K562 (cell line): Measurements from ENCODE around the gene HSPA1B. TPM values are rescaled to one million over a fixed set of nuclear protein-coding genes. Genes with fewer than 3 reads are reported as not detected.

ENCODE experiments used
- ATF1 ChIP-seq, 2 experiments: fragments of 450-650 bp in 1 of 2; IDR thresholded peaks; 2 replicates each; pipeline ENCODE4 v1.6.1; 2016; ENCODE audit warnings: missing compliant biosample characterization in 1 of 2, missing genetic modification characterization in 1 of 2
- BRCA1 ChIP-seq, 2 experiments: fragments of 450-650 bp in 1 of 2; sonication (generic) in 1 of 2; formaldehyde crosslinking in 1 of 2; IDR thresholded peaks; 2 replicates each; pipeline versions ENCODE4 v1.5.0 to v1.6.1; 2017 to 2020; ENCODE audit warnings: mild to moderate bottlenecking in 1 of 2, missing genetic modification reagents in 1 of 2
- COPS2 ChIP-seq: fragments of 450-650 bp; conservative IDR thresholded peaks from 2 replicates; pipeline ENCODE4 v1.6.1; 2016; ENCODE audit warnings: mild to moderate bottlenecking, moderate library complexity
- ESRRA ChIP-seq: fragments of 450-650 bp; IDR thresholded peaks from 2 replicates; pipeline ENCODE4 v1.6.1; 2014; ENCODE audit warnings: low read depth, mild to moderate bottlenecking, moderate library complexity, borderline replicate concordance
- GATAD2A ChIP-seq: fragments of 450-650 bp; IDR thresholded peaks from 2 replicates; pipeline ENCODE4 v1.6.1; 2017
- GTF2A2 ChIP-seq: IDR thresholded peaks from 2 replicates; pipeline ENCODE4 v1.6.1; 2016; ENCODE audit warnings: mild to moderate bottlenecking, missing genetic modification characterization, missing compliant biosample characterization
- GTF2E2 ChIP-seq: fragments of 200-800 bp; sonication (Bioruptor generic); IDR thresholded peaks from 2 replicates; pipeline ENCODE4 v1.6.1; 2016; ENCODE audit warnings: missing genetic modification characterization, missing compliant biosample characterization
- HOXB6 ChIP-seq: fragments of 250-450 bp; sonication (Bioruptor Pico); IDR thresholded peaks from 2 replicates; pipeline ENCODE4 v1.5.1; 2022; ENCODE audit warnings: mild to moderate bottlenecking, borderline replicate concordance
- MAZ ChIP-seq, 2 experiments: fragments of 450-650 bp in 1 of 2; sonication (generic) in 1 of 2; formaldehyde crosslinking; IDR thresholded peaks in 1 of 2; conservative IDR thresholded peaks in 1 of 2; 2 replicates each; pipeline versions ENCODE4 v1.4.0 to v1.5.0; 2020; ENCODE audit warnings: mild to moderate bottlenecking in 1 of 2, missing genetic modification reagents in 1 of 2
- SNRNP70 ChIP-seq: fragments of 200-400 bp; formaldehyde crosslinking; optimal IDR thresholded peaks from 2 replicates; pipeline ENCODE3; 2017; ENCODE audit warnings: low read depth, low read length
- TBL1XR1 ChIP-seq, 2 experiments: IDR thresholded peaks; 2 replicates each; pipeline ENCODE4 v1.6.1; 2012; ENCODE audit warnings: improper control_type of control experiment in 2 of 2, low read length in 2 of 2, mild to moderate bottlenecking in 1 of 2
- WHSC1 ChIP-seq: IDR thresholded peaks from one replicate; pipeline ENCODE4 v1.6.1; 2012; ENCODE audit warnings: low read length, control low read depth, inconsistent platforms
- ZBTB33 ChIP-seq: sonication (generic); formaldehyde crosslinking; IDR thresholded peaks from 2 replicates; pipeline ENCODE4 v1.8.1; 2023; ENCODE audit warnings: mild to moderate bottlenecking, missing genetic modification reagents
- ZMIZ1 ChIP-seq, 2 experiments: fragments of 150-350 bp in 1 of 2; IDR thresholded peaks; 2 replicates each; pipeline ENCODE4 v1.6.1; 2012 to 2016; ENCODE audit warnings: low read depth in 2 of 2, low read length in 2 of 2, mild to moderate bottlenecking in 1 of 2, moderate library complexity in 1 of 2
- ZNF140 ChIP-seq: fragments of 250-450 bp; sonication (Bioruptor Pico); IDR thresholded peaks from 2 replicates; pipeline ENCODE4 v1.8.0; 2021; ENCODE audit warnings: moderate library complexity, mild to moderate bottlenecking, inconsistent platforms
- ZNF143 ChIP-seq: sonication (generic); formaldehyde crosslinking; IDR thresholded peaks from 2 replicates; pipeline ENCODE4 v1.9.0; 2022; ENCODE audit warnings: mild to moderate bottlenecking, missing genetic modification reagents
- ZSCAN32 ChIP-seq: fragments of 450-650 bp; formaldehyde crosslinking; IDR thresholded peaks from 2 replicates; pipeline ENCODE4 v1.4.0; 2020; ENCODE audit warnings: mild to moderate bottlenecking, moderate library complexity
- polyA plus RNA-seq, 8 experiments: library from polyadenylated mRNA; depleted of rRNA in 4 of 8; stranded (reverse) in 5 of 8; unstranded in 3 of 8; fragments of >200 nt; fragmentation: Nextera tagmentation in 2 of 8; fragmentation: Illumina TruSeq in 1 of 8; extraction: Ambion mirVana in 2 of 8; extraction: Trizol in 1 of 8; gene quantifications; 2 replicates each; pipeline versions ENCODE4 v1.2.1 to v1.2.3, GENCODE V29; 2011 to 2014; ENCODE audit warnings: inconsistent platforms in 1 of 8, missing spikeins in 1 of 8
- total RNA-seq, 7 experiments: library from RNA; depleted of rRNA in 6 of 7; stranded (reverse); fragments of >200 nt in 6 of 7; fragmentation: Illumina TruSeq in 2 of 7; extraction: Trizol in 2 of 7; gene quantifications; 2 replicates each; pipeline versions ENCODE4 v1.2.1 to v1.2.3, GENCODE V29; 2011 to 2021; ENCODE audit warnings: low replicate concordance in 1 of 7
- TF ChIP-seq, protein P1 (sequence below): sonication (generic); formaldehyde crosslinking; IDR thresholded peaks from 2 replicates; pipeline ENCODE4 v1.8.1; 2023; ENCODE audit warnings: mild to moderate bottlenecking, missing genetic modification reagents, moderate library complexity

The HSPA1B gene
- total and polyA plus RNA-seq, 9 of the 15 experiments (the other 6 are each of a cell fraction or from before 2014, with no cell fraction given): 0.27 to 227 (median 51.2) TPM

GRCh38 chr6:31827286-31828079 lies at the start of gene HSPA1B (continued):
- TF ChIP-seq GTF2E2 (tag): peak; percentile 96; the same call in 1 of the 2 replicates
- TF ChIP-seq ATF1 (CRISPR knock-in tag; IDR thresholded peaks at IDR 0.05): no peak
- TF ChIP-seq ATF1 (tag; IDR thresholded peaks at IDR 0.05): peak; percentile 88
- TF ChIP-seq HOXB6 (CRISPR knock-in tag): 0 out of 2 replicates have a peak, but pooled peaks have one; percentile 46
- no peak for TF ChIP-seq SNRNP70
- TF ChIP-seq, protein P1, sequence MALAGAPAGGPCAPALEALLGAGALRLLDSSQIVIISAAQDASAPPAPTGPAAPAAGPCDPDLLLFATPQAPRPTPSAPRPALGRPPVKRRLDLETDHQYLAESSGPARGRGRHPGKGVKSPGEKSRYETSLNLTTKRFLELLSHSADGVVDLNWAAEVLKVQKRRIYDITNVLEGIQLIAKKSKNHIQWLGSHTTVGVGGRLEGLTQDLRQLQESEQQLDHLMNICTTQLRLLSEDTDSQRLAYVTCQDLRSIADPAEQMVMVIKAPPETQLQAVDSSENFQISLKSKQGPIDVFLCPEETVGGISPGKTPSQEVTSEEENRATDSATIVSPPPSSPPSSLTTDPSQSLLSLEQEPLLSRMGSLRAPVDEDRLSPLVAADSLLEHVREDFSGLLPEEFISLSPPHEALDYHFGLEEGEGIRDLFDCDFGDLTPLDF (CRISPR knock-in tag): peak; percentile 94
- no peak for TF ChIP-seq GATAD2A
- no peak for TF ChIP-seq ESRRA
- no peak for TF ChIP-seq ZNF140 (CRISPR knock-in tag)
- TF ChIP-seq ZNF143 (CRISPR knock-in tag): no peak; the same call in 1 of the 2 replicates
- TF ChIP-seq TBL1XR1 (IDR thresholded peaks at IDR 0.05; ENCODE audit: low read length in 2 of 2): peak; percentile 48 to 95; a peak in 3 of 4 replicates
- no peak for TF ChIP-seq COPS2
- TF ChIP-seq ZMIZ1 (IDR thresholded peaks at IDR 0.05; ENCODE audit: low read depth in 2 of 2, low read length in 2 of 2): peak in 1 of 2 experiments; percentile 95; a peak in 2 of 4 replicates
- TF ChIP-seq BRCA1 (IDR thresholded peaks at IDR 0.05): no peak
- no peak for TF ChIP-seq BRCA1 (CRISPR knock-in tag; IDR thresholded peaks at IDR 0.05)
- TF ChIP-seq WHSC1: no peak
- TF ChIP-seq ZBTB33 (CRISPR knock-in tag): peak; percentile 32; the same call in 1 of the 2 replicates
- peak; percentile 50 to 95; a peak in 3 of 4 replicates for TF ChIP-seq MAZ (CRISPR knock-in tag; conservative IDR thresholded peaks at IDR 0.05 in 1 of 2, IDR thresholded peaks at IDR 0.05 in 1 of 2)
- TF ChIP-seq GTF2A2 (tag): peak; percentile 99
- TF ChIP-seq ZSCAN32 (CRISPR knock-in tag): 0 out of 2 replicates have a peak, but pooled peaks have one; percentile 61
